ENCODE results near the gene GPBAR1. TPM values are rescaled to one million over a fixed set of nuclear protein-coding genes. Genes with fewer than 3 reads are reported as not detected.

The GPBAR1 gene
- total and polyA plus RNA-seq, 11 donors = 0.52 to 4.7 (median 1.2) TPM

- ATAC-seq = peak in 2 of 4 donors; percentile 28 to 43
- WGBS, 4 donors = 22 to 30% (median 27%) methylated on average over 3 of the region's 3 CpGs
- Histone ChIP-seq H3K27me3 (no peaks in the 10 kb centered on the region), H3K4me3 (no peak overlapping the region), H3K27ac (peak overlapping the region; percentile 57 to 100 (median 95)), H3K4me1 (peaks cover 24 to 68% (median 53%) of the 10 kb centered on the region in 12 donors), H3K9me3 (no peaks in the 10 kb centered on the region), H3K36me3 (peaks cover 2 to 83% (median 54%) of the 10 kb centered on the region in 9 donors)
- intact Hi-C loops (cut with DNase I) = loop anchor here in 2 of 10 donors (10.0 kb wide), 2 partner anchors 293 to 893 kb away; partner anchors contain the start of genes CNPPD1 (in 1 of the 2), RETREG2 (in 1 of the 2) and SLC23A3 (in 1 of the 2)
- peak in 1 of 5 donors; percentile 68 for DNase-seq
- TF ChIP-seq POLR2A (IDR thresholded peaks at IDR 0.05) (no peak), CTCF (IDR thresholded peaks at IDR 0.05) (no peak)
Observed at GRCh38 chr2:218281449-218281848, 20.6 kb downstream of the GPBAR1 start.

GRCh38 chr2:218282173-218282991, 21.6 kb downstream of the GPBAR1 start:
- intact Hi-C loops (cut with DNase I) = loop anchor here in 2 of 10 donors (10.0 kb wide), 2 partner anchors 292 to 892 kb away; partner anchors contain the start of genes CNPPD1 (in 1 of the 2), RETREG2 (in 1 of the 2) and SLC23A3 (in 1 of the 2)
- 43 to 51% (median 48%) methylated on average over 16 to 17 of the region's 17 CpGs for WGBS, 4 donors
- ATAC-seq = peak; percentile 4 to 33 (median 10)
- Histone ChIP-seq H3K36me3 (peaks cover 2 to 73% (median 44%) of the 10 kb centered on the region in 9 donors), H3K27ac (peak overlapping the region; percentile 57 to 100 (median 95)), H3K4me1 (peaks cover 24 to 70% (median 62%) of the 10 kb centered on the region in 12 donors), H3K4me3 (peak overlapping the region in 1 of 12 donors; percentile 4), H3K9me3 (no peaks in the 10 kb centered on the region), H3K27me3 (no peaks in the 10 kb centered on the region)
- DNase-seq = peak in 2 of 5 donors; percentile 59 to 65
- TF ChIP-seq CTCF (IDR thresholded peaks at IDR 0.05) (no peak), POLR2A (IDR thresholded peaks at IDR 0.05) (no peak)

GRCh38 chr2:218284106-218284811, 23.4 kb downstream of the GPBAR1 start:
- H3K4me3 ChIP-seq = peak overlapping the region in 2 of 12 donors; percentile 5 to 24
- peaks cover 24 to 83% (median 77%) of the 10 kb centered on the region in 12 donors for H3K4me1 ChIP-seq
- WGBS, 4 donors = 56 to 78% (median 64%) methylated on average over 16 of the region's 16 CpGs
- peak overlapping the region; percentile 57 to 100 (median 96) for H3K27ac ChIP-seq
- intact Hi-C loops (cut with DNase I) = loop anchor here in 2 of 10 donors (10.0 kb wide), 2 partner anchors 291 to 891 kb away; partner anchors contain the start of genes CNPPD1 (in 1 of the 2), RETREG2 (in 1 of the 2) and SLC23A3 (in 1 of the 2)
- TF ChIP-seq CTCF (IDR thresholded peaks at IDR 0.05) (no peak), POLR2A (IDR thresholded peaks at IDR 0.05) (no peak)
- no peaks in the 10 kb centered on the region for H3K27me3 ChIP-seq
- H3K9me3 ChIP-seq = no peaks in the 10 kb centered on the region
- DNase-seq (peak in 1 of 5 donors; percentile 61), ATAC-seq (peak in 1 of 4 donors; percentile 13)
- H3K36me3 ChIP-seq = peaks cover 2 to 58% (median 26%) of the 10 kb centered on the region in 9 donors

Data from heart left ventricle (tissue), 16 donors.